ENCODE data around the gene NCBP2. TPM values are rescaled to one million over a fixed set of nuclear protein-coding genes. Genes with fewer than 3 reads are reported as not detected.

NCBP2 gene
- polyA plus RNA-seq (2013), result 75.5 TPM

DNA sequence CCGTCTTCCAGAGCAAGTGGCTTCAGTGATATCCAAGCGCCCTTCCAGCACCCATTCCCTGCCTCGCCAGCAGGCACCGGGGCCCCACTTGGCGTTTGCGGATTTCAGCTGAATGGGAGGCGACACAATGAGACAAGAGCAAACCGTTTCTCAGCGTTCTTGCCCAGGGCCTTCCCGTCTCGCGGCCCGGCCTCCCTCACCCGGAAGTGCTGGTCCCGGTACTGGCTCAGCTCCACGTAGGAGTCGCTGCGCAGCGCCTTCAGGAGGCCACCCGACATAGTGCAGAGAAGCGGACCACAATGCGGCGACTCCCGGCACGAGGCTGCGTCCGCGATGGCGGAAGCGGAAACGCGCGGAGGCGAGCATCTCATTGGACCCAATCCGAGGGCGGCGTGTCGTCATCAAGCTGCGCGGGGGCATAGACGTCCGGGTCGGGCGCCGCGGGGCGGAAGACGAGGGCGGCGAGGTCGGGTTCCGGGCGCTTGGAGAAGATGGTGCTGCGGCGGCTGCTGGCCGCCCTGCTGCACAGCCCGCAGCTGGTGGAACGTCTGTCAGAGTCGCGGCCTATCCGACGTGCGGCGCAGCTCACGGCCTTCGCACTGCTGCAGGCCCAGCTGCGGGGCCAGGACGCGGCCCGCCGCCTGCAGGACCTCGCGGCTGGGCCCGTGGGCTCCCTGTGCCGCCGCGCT lies at the start of gene NCBP2:
TSS of gene NCBP2 (minus strand) at position 303 of the 689 bp plus-strand sequence. CDS start at position 278, 25 bp downstream.
- DNase-seq, result peak; percentile 99 to 100 (median 99)
- peak within 1 kb of the TSS; percentile 60 to 99 (median 97) for H3K4me3 ChIP-seq (ENCODE audit: control insufficient read depth in 1 of 7, extremely low read depth in 1 of 7, insufficient read depth in 4 of 7, low read depth in 2 of 7, low read length in 6 of 7)
- H3K4me1 ChIP-seq (ENCODE audit: control extremely low read depth in 1 of 4, control insufficient read depth in 4 of 4, insufficient read depth in 4 of 4, low read length in 3 of 4), result peaks cover 7 to 29% (median 19%) of the 10 kb centered on the region in 4 experiments
- CTCF ChIA-PET, result interaction anchor here (0.8 to 2.3 kb wide), 7 partner anchors 10 to 107 kb away, joined by 3 to 9 read pairs (median 5); partner anchors contain the start of gene SENP5
- H3K36me3 ChIP-seq (ENCODE audit: control insufficient read depth in 4 of 4, insufficient read depth in 4 of 4, low read length in 3 of 4), result peaks cover 6 to 34% (median 21%) of the 10 kb centered on the region in 4 experiments
- POLR2A ChIA-PET, result interaction anchor here (1.5 to 2.9 kb wide), 2 partner anchors 27 to 75 kb away, joined by 5 to 17 read pairs; partner anchors contain the start of gene SENP5
- H3K27me3 ChIP-seq (replicated peaks in 2 of 5; ENCODE audit: control insufficient read depth in 4 of 5, insufficient read depth in 5 of 5, low read length in 4 of 5), result no peaks in the 10 kb centered on the region
- WGBS (ENCODE audit: insufficient coverage), result under 1% methylated on average over 68 of the region's 77 CpGs
- peak within 1 kb of the TSS; percentile 90 to 97 for H3K27ac ChIP-seq (ENCODE audit: insufficient read depth in 1 of 2, low read depth in 1 of 2, low read length in 2 of 2, poor library complexity in 1 of 2, severe bottlenecking in 2 of 2)
- no peaks in the 10 kb centered on the region for H3K9me3 ChIP-seq (ENCODE audit: control extremely low read depth in 1 of 5, control insufficient read depth in 4 of 5, insufficient read depth in 2 of 5, low read depth in 1 of 5, low read length in 4 of 5)

DNA sequence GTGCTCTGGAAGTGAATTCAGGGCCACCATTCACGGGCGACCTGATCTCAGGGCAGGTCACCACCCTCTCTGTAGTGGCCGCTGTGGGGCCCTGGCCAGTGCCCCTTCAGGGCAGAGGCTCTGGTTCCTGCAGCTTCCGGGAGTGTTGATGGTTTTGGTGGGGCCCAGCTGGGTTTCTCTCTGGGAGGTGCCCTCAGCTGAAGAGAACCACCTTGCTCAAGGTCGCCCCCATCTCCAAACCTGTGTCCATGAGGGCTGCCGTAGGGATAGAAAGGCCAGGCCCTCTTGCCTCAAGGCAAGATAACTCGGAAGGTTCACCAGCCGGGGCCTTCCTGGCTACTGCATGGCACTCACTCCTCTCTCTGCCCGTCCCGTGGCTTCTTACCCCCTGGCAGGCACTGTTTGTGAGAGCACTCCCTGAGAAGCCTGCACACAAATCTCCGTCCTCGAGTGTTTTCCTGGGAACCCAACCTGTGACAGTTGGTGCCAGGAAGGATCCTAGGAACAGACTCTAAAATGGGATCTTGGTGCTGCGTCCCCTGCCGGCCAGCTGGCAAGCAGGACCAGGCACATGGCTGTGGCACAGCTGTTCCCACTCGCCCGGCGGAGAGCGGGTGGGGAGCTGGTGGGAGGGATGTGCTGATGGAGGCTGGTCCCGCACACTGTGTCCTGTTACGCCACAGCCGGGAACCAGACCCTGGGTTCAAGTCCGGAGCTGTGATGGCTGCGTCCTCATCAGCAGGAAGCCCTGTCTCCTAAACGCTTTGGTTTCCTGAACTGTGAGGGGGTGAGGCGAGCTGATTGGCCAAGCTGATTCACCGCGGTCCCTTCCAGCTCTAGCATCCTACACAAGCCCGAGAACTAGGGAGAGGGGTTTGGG lies 49.5 kb upstream of the NCBP2 start:
- CTCF ChIA-PET, result interaction anchor here (1.2 to 1.8 kb wide), 3 partner anchors 10 to 15 kb away, joined by 4 to 9 read pairs (median 5); no protein-coding TSS in a partner anchor
- WGBS (ENCODE audit: insufficient coverage), result 98% methylated on average over 20 of the region's 28 CpGs

DNA sequence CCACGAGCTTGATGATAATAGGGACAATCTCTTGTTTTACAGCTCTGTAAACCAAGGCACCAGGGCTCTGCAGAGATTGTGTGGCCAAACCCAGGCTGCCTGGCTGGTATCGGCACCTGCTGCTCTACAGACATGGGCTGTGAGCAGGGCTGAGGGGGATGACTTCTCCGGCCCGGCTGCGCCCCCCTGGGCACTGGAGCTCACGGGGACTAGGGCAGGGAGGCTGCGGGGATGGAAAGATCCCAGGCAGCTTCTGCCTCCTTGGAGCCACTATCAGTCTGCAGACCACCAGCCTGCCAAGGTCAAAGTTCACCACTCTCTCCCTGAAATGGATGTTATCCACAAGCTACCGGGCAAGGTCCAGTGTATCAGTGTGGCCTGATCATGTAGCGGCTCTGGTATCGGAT lies 48.3 kb upstream of the NCBP2 start:
- no peaks in the 10 kb centered on the region for H3K27me3 ChIP-seq (replicated peaks in 2 of 5; ENCODE audit: control insufficient read depth in 4 of 5, insufficient read depth in 5 of 5, low read length in 4 of 5)
- CTCF ChIA-PET, result interaction anchor here (0.6 to 1.4 kb wide), 3 partner anchors 13 to 181 kb away, joined by 3 to 4 read pairs (median 3); no protein-coding TSS in a partner anchor
- POLR2A ChIA-PET, result no interaction called here
- H3K4me1 ChIP-seq (ENCODE audit: control extremely low read depth in 1 of 4, control insufficient read depth in 4 of 4, insufficient read depth in 4 of 4, low read length in 3 of 4), result no peaks in the 10 kb centered on the region
- no peak overlapping the region for H3K27ac ChIP-seq (ENCODE audit: insufficient read depth in 1 of 2, low read depth in 1 of 2, low read length in 2 of 2, poor library complexity in 1 of 2, severe bottlenecking in 2 of 2)
- no peaks in the 10 kb centered on the region for H3K36me3 ChIP-seq (ENCODE audit: control insufficient read depth in 4 of 4, insufficient read depth in 4 of 4, low read length in 3 of 4)
- DNase-seq, result no peak
- WGBS (ENCODE audit: insufficient coverage), result 100% methylated on average over 10 of the region's 10 CpGs
- no peaks in the 10 kb centered on the region for H3K9me3 ChIP-seq (ENCODE audit: control extremely low read depth in 1 of 5, control insufficient read depth in 4 of 5, insufficient read depth in 2 of 5, low read depth in 1 of 5, low read length in 4 of 5)
- H3K4me3 ChIP-seq (ENCODE audit: control insufficient read depth in 1 of 7, extremely low read depth in 1 of 7, insufficient read depth in 4 of 7, low read depth in 2 of 7, low read length in 6 of 7), result no peak overlapping the region

More for the DNA sequence above, 49.5 kb upstream of the NCBP2 start:
- H3K36me3 ChIP-seq (ENCODE audit: control insufficient read depth in 4 of 4, insufficient read depth in 4 of 4, low read length in 3 of 4), result no peaks in the 10 kb centered on the region
- no peaks in the 10 kb centered on the region for H3K9me3 ChIP-seq (ENCODE audit: control extremely low read depth in 1 of 5, control insufficient read depth in 4 of 5, insufficient read depth in 2 of 5, low read depth in 1 of 5, low read length in 4 of 5)
- H3K4me3 ChIP-seq (ENCODE audit: control insufficient read depth in 1 of 7, extremely low read depth in 1 of 7, insufficient read depth in 4 of 7, low read depth in 2 of 7, low read length in 6 of 7), result no peak overlapping the region
- no peak for DNase-seq
- no peak overlapping the region for H3K27ac ChIP-seq (ENCODE audit: insufficient read depth in 1 of 2, low read depth in 1 of 2, low read length in 2 of 2, poor library complexity in 1 of 2, severe bottlenecking in 2 of 2)
- H3K4me1 ChIP-seq (ENCODE audit: control extremely low read depth in 1 of 4, control insufficient read depth in 4 of 4, insufficient read depth in 4 of 4, low read length in 3 of 4), result no peaks in the 10 kb centered on the region
- POLR2A ChIA-PET, result no interaction called here
- no peaks in the 10 kb centered on the region for H3K27me3 ChIP-seq (replicated peaks in 2 of 5; ENCODE audit: control insufficient read depth in 4 of 5, insufficient read depth in 5 of 5, low read length in 4 of 5)

DNA sequence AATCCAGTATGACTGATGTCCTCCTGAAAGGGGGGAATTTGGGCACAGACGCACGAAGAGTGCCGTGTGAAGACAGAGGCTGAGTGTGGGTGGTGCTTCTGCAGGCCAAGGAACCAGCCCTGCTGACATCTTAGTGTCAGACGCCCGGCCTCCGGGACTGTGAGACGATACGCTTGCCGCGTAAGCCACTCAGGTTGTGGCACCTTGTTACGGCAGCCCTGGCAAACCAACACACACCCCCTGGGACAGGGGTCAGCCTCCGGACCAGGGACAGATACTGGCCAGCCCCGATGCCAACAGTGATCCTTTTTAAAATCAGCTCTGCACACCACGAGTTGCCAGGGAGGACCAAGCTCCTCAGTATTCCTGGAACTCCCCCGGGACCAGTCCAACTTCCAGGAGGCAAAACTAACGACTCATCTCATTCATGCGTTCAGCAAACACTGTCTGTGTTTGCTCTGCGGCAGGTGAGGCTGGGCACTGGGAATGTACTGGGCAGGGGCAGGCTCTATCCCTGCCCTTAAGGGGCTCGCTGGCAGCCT lies 47.5 kb upstream of the NCBP2 start:
- no peak overlapping the region for H3K27ac ChIP-seq (ENCODE audit: insufficient read depth in 1 of 2, low read depth in 1 of 2, low read length in 2 of 2, poor library complexity in 1 of 2, severe bottlenecking in 2 of 2)
- ChIA-PET POLR2A (no interaction called here), CTCF (interaction anchor here (1.4 kb wide), 1 partner anchor 181 kb away, joined by 3 read pairs; no protein-coding TSS in a partner anchor)
- H3K36me3 ChIP-seq (ENCODE audit: control insufficient read depth in 4 of 4, insufficient read depth in 4 of 4, low read length in 3 of 4), result no peaks in the 10 kb centered on the region
- no peaks in the 10 kb centered on the region for H3K4me1 ChIP-seq (ENCODE audit: control extremely low read depth in 1 of 4, control insufficient read depth in 4 of 4, insufficient read depth in 4 of 4, low read length in 3 of 4)
- H3K4me3 ChIP-seq (ENCODE audit: control insufficient read depth in 1 of 7, extremely low read depth in 1 of 7, insufficient read depth in 4 of 7, low read depth in 2 of 7, low read length in 6 of 7), result no peak overlapping the region
- WGBS (ENCODE audit: insufficient coverage), result 98% methylated on average over 17 of the region's 19 CpGs
- no peak for DNase-seq
- no peaks in the 10 kb centered on the region for H3K9me3 ChIP-seq (ENCODE audit: control extremely low read depth in 1 of 5, control insufficient read depth in 4 of 5, insufficient read depth in 2 of 5, low read depth in 1 of 5, low read length in 4 of 5)
- H3K27me3 ChIP-seq (replicated peaks in 2 of 5; ENCODE audit: control insufficient read depth in 4 of 5, insufficient read depth in 5 of 5, low read length in 4 of 5), result no peaks in the 10 kb centered on the region

DNA sequence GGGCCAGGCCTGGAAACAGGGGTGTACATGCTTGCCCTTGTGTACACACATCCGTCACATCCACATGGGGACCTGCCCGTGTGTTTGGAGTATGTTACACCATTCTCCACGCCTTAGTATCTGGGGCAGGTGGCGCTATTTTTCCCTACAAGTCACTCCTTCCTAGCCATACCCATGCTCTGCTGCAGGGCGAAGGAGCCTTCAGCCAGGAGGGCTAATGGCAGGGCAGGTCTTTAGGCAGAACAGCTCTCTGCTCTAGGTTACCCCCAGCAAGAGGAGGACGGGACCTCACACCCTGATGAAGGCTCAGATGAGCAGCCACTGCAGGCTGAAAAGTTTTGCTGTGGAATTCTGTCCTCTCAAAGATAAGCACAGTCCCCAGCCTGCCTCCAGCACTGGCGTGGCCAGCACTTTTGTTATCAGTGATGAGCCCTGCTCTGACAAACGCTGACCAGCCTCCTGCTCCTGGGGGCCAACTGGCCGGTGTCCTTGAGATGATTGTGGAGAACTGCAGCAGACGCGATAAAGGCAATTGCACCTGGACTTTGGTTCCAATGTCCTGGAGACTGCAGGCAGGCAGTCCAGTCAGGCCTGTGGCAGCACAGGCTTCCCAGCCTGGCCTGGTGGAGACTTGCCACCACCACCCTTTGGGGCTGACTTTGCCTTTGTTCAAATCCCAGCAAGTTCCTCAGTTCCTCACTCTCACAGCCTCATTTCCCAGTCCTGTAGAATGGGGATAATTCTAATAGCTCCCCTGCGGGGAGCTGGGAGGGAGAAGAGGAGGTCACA lies 46.1 kb upstream of the NCBP2 start:
- H3K27ac ChIP-seq (ENCODE audit: insufficient read depth in 1 of 2, low read depth in 1 of 2, low read length in 2 of 2, poor library complexity in 1 of 2, severe bottlenecking in 2 of 2), result peak overlapping the region in 1 of 2 experiments; percentile 11
- no peaks in the 10 kb centered on the region for H3K36me3 ChIP-seq (ENCODE audit: control insufficient read depth in 4 of 4, insufficient read depth in 4 of 4, low read length in 3 of 4)
- DNase-seq, result peak in 1 of 3 donors; percentile 17
- CTCF ChIA-PET, result no interaction called here
- POLR2A ChIA-PET, result interaction anchor here (1.0 kb wide), 1 partner anchor 10 kb away, joined by 3 read pairs; no protein-coding TSS in a partner anchor
- H3K27me3 ChIP-seq (replicated peaks in 2 of 5; ENCODE audit: control insufficient read depth in 4 of 5, insufficient read depth in 5 of 5, low read length in 4 of 5), result no peaks in the 10 kb centered on the region
- peaks cover 0 to 6% (median under 1%) of the 10 kb centered on the region in 5 experiments for H3K9me3 ChIP-seq (ENCODE audit: control extremely low read depth in 1 of 5, control insufficient read depth in 4 of 5, insufficient read depth in 2 of 5, low read depth in 1 of 5, low read length in 4 of 5)
- H3K4me1 ChIP-seq (ENCODE audit: control extremely low read depth in 1 of 4, control insufficient read depth in 4 of 4, insufficient read depth in 4 of 4, low read length in 3 of 4), result no peaks in the 10 kb centered on the region
- 88% methylated on average over 12 of the region's 12 CpGs for whole genome bisulfite sequencing (ENCODE audit: insufficient coverage)
- H3K4me3 ChIP-seq (ENCODE audit: control insufficient read depth in 1 of 7, extremely low read depth in 1 of 7, insufficient read depth in 4 of 7, low read depth in 2 of 7, low read length in 6 of 7), result no peak overlapping the region

DNA sequence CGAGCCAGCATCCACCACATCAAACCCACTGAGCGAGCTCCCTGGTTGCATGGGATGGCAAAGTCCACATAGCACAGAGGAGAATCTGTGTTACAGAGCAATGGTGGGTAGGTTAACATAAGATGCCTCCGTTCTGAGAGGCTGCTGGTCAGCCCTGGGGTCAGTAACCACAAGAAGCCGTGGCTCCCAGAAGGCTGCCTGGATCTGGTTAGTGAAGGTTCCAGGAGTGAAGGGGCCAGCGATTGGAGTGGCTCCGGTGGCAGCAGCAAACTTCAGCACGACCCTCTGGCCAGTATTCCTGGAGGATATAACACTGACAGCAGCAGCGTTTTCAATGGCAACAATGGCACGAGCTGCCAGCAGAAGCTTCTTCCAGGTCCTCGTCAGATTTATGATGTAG lies 44.7 kb upstream of the NCBP2 start:
- Histone ChIP-seq H3K4me3 (ENCODE audit: control insufficient read depth in 1 of 7, extremely low read depth in 1 of 7, insufficient read depth in 4 of 7, low read depth in 2 of 7, low read length in 6 of 7) (no peak overlapping the region), H3K27me3 (replicated peaks in 2 of 5; ENCODE audit: control insufficient read depth in 4 of 5, insufficient read depth in 5 of 5, low read length in 4 of 5) (no peaks in the 10 kb centered on the region), H3K36me3 (ENCODE audit: control insufficient read depth in 4 of 4, insufficient read depth in 4 of 4, low read length in 3 of 4) (no peaks in the 10 kb centered on the region), H3K27ac (ENCODE audit: insufficient read depth in 1 of 2, low read depth in 1 of 2, low read length in 2 of 2, poor library complexity in 1 of 2, severe bottlenecking in 2 of 2) (no peak overlapping the region), H3K4me1 (ENCODE audit: control extremely low read depth in 1 of 4, control insufficient read depth in 4 of 4, insufficient read depth in 4 of 4, low read length in 3 of 4) (no peaks in the 10 kb centered on the region), H3K9me3 (ENCODE audit: control extremely low read depth in 1 of 5, control insufficient read depth in 4 of 5, insufficient read depth in 2 of 5, low read depth in 1 of 5, low read length in 4 of 5) (peaks cover 3 to 13% (median 5%) of the 10 kb centered on the region in 5 experiments)
- CTCF ChIA-PET, result no interaction called here
- POLR2A ChIA-PET, result no interaction called here
- DNase-seq, result no peak
- 93% methylated on average over 7 of the region's 10 CpGs for WGBS (ENCODE audit: insufficient coverage)

Data from common myeloid progenitor, CD34-positive (primary cell).